HG02763 (cell line): ENCODE measurements around the gene CDH12.
A peak's percentile ranks its signal among the peaks of the same experiment; 100 is the strongest.
"Not testable (repeated sequence)": the region's sequence is repeated elsewhere in the genome, so short reads cannot be mapped to it uniquely, and the experiment has no call there.

Experiments
- ATAC-seq: cut with Tn5 transposase; IDR thresholded peaks from one replicate; pipeline ENCODE4 v1.9.1; 2021; ENCODE audit warnings: mild to moderate bottlenecking, moderate library complexity; ENCODE audit not compliant: unreplicated experiment

CDH12 gene

GRCh38 chr5:22053195-22053594, 799.9 kb downstream of the CDH12 start:
- ATAC-seq, result no peak

DNA sequence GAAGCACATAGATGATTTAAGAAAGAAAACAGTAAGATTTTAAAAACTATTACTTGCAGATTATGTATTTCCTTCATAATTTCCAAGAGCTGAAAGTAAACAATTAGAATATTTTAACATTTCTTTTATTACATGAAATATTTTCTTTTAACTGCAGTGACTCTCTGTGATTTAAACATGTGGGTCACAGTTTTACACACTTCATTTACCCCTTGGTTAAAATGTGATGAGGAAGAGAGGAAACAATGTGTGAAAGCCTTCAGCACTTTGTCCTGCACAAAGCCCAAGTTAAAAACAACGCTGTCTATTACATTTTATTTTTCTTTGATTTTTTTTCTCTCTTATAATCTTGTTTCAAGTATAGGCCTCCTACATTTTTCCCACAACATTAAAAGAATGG, 801.3 kb downstream of the CDH12 start:
- ATAC-seq, result no peak

GRCh38 chr5:22050931-22051330, 802.2 kb downstream of the CDH12 start:
- ATAC-seq, result no peak

GRCh38 chr5:22044229-22044628, 808.9 kb downstream of the CDH12 start:
- ATAC-seq, result no peak

DNA sequence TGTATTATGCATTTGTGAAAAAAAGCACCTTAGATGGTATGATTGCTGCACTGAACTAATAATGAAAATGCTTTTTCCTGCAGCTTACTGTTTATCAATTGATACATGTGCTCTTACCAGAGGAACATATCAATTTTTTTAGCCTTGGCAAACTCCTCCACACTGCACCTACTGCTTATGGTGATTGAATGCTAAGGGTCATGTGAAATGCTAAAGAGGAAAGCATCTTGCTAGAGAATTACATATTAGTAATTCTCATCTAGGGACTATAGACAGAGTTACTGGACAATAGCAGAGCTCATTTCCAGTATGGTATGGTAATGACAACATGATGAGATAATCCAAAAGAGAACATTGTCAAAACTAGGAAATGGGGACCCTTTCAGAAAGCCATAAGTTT, 817.1 kb downstream of the CDH12 start:
- no peak for ATAC-seq

- ATAC-seq, result no peak
These were observed 820.1 kb downstream of the CDH12 start for GRCh38 chr5:22033066-22033465.

DNA sequence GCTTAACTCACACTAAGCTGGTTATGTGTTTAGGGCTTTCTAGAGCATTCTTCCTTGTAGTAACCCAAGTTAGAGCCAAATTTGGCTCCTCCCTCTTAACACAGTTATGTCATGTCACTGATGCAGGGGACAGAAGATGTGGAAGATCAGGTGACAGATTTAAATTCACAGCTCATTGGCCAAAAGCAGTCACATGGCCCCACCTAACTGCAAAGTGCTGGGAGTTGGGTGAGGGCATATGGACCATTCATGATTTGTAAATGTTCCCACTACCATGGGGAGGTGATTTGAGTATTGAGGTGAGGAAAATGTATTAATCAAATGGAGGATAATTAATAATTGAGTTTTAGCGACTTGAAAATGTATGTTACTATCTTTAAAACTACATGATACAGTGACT, 829.4 kb downstream of the CDH12 start:
- no peak for ATAC-seq

- not testable (repeated sequence) for ATAC-seq
These were observed 840.3 kb downstream of the CDH12 start for GRCh38 chr5:22012893-22013292.

GRCh38 chr5:22010808-22011207, 842.3 kb downstream of the CDH12 start:
- not testable (repeated sequence) for ATAC-seq

GRCh38 chr5:22001097-22001496, 852.0 kb downstream of the CDH12 start:
- ATAC-seq, result not testable (repeated sequence)

DNA sequence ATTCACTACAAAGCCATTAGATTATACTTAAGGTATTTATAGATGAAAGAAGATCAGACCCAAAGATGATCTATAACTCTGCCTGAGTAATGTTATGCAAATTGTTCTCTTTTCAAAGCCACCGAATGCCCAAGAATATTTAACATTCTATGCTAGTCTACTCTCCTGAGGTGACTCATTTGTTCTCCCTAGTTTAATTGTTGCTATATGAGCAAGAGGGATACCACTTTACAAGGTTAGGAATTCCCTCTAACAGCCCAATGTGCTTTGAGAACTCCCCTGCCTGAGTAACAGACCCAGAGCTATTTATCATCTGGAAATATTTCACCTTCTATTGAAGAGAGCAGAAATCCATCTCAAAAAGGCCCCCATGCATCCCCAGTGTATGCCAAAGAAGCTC, 867.3 kb downstream of the CDH12 start:
- ATAC-seq, result not testable (repeated sequence)

GRCh38 chr5:21951571-21951970, 901.6 kb downstream of the CDH12 start:
- ATAC-seq, result not testable (repeated sequence)

DNA sequence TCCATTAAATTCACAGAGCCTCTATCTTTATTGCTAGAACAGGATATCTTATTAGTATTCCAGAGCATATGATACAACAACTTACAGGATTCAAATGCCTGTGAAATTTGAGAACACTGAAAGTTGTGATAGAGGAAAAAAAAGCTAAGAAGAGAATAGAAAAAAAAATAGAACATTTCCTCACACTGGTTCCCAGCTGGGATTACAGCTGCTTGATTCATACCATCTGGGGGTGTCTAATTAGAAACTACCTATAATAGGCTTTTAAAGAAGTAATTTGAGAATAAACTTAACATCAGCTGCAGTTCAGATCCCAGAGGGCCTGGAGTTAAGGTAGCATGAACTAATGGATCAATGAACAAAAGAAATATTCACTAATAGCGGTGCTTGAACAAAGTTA, 922.0 kb downstream of the CDH12 start:
- ATAC-seq, result no peak

DNA sequence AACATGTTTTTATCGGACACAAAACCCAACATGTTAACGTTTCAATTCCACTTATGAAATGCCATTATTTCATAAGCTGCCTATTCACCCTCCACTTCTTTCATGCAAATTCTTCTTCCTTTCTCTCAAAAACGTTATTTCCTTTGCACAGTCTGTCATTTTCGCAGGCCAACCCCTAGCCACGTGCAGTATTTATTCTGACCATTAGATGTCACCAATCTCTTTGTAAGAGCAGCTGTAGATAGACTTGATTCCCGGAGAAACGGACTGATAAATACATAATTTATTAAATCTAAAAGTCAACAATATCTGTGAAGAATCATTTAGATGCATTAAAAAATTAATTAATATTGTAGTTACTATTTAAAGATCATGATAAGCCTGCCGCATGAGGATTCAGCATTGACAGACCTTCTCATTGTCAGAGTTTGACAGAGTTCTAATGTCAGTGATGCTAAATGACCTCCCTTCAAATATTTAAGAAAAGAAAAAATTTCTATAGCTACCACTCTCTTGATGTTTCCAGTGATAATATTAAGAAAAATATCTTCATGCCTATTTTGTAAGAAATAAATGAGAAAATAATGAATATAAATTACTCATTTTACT, 933.6 kb downstream of the CDH12 start:
- peak; percentile 90 for ATAC-seq

DNA sequence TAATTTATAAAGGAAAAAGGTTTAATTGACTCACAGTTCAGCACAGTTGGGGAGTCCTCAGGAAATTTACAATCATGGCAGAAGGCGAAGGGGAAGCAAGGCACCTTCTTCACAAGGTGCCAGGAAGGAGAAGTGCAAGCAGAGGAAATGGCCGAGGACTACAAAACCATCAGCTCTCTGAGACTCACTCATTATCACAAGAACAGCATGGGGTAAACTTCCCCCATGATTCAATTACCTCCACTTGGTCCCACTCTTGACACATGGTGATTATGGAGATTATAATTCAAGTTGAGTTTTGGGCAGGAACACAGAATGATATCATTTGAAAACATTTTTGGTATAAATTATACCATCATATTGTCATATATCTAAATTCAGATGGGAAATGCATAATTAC, 934.7 kb downstream of the CDH12 start:
- ATAC-seq, result no peak

GRCh38 chr5:21910731-21911130, 942.4 kb downstream of the CDH12 start:
- no peak for ATAC-seq

GRCh38 chr5:21895766-21896350, 957.3 kb downstream of the CDH12 start:
- ATAC-seq, result no peak

DNA sequence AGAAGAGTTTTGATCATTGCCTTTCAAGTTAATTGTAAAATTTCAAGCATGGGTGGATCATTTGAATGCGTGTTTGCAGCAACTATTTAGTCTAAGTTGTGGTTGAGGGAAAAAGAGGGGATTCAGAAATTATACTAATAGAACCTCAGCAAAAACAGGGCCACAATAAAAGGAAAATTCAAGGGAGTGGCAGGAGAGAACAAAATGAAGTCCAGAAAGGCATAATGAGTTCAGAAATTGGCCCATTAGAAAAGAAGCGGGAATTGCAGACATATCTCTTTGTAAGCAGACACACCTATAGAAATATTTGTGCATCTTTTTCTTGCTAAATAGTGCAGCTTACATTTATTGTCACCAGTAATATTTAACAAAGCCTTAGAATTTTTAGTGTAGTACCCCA, 960.0 kb downstream of the CDH12 start:
- no peak for ATAC-seq

GRCh38 chr5:21889581-21889980, 963.6 kb downstream of the CDH12 start:
- no peak for ATAC-seq

GRCh38 chr5:21882074-21882745, 970.9 kb downstream of the CDH12 start:
- ATAC-seq, result no peak

DNA sequence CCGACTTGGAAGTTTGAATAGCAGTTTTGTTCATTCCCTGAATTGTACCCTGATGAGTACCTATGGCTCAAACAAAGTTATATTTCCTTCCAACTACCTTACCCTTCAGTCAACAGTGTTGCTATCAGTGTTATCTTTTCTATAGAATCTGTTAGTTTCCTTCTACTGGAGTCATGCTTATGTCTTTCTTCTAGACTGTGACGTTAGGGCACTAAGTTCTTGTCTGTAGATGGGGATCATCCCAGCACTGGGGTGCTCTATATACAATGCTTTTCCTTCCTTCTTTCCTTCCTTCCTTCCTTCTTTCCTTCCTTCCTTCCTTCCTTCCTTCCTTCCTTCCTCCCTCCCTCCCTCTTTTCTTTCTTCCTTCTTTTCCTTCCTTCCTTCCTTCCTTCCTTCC, 973.0 kb downstream of the CDH12 start:
- no peak for ATAC-seq

DNA sequence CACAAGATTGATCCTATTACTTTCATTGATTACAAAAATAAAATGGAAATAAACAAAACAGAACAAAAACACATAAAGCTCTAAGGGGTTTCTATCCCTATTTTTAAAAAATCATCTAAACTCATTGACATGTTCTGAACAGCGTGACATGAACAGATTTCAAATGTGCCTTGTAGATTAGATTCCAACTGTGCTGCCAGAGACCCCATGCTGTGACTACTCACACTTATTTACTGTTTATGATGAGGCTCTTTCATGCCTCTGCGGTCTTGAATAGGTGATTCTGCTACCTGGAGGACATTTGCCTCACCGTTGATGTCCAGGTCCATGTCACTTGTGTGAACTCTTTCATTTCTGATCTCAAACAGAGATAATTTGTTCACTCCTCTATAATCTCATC, 990.2 kb downstream of the CDH12 start:
- ATAC-seq, result no peak
